HCEC 1CT (cell line): Measurements from ENCODE around the gene FAM221A.
A peak's percentile ranks its signal among the peaks of the same experiment; 100 is the strongest.
"Not testable (repeated sequence)": the region's sequence is repeated elsewhere in the genome, so short reads cannot be mapped to it uniquely, and the experiment has no call there.

ENCODE experiments used
- DNase-seq: peaks from one replicate; pipeline ENCODE4 v3.0.0-alpha.2; 2017

FAM221A gene

GRCh38 chr7:23709081-23709750, 29.2 kb downstream of the FAM221A start:
- no peak for DNase-seq

- no peak for DNase-seq
Measured at GRCh38 chr7:23710000-23710399, 30.0 kb downstream of the FAM221A start, which contains the start of gene STK31. STK31 (plus strand) TSS chr7:23710219; CDS start chr7:23710286, 67 bp downstream.

GRCh38 chr7:23712368-23713284, 32.6 kb downstream of the FAM221A start:
- peak; percentile 79 for DNase-seq

- DNase-seq, result peak; percentile 87
Measured at GRCh38 chr7:23713285-23714149, 33.5 kb downstream of the FAM221A start.

GRCh38 chr7:23714150-23714464, 34.1 kb downstream of the FAM221A start:
- DNase-seq, result no peak

GRCh38 chr7:23714579-23714978, 34.6 kb downstream of the FAM221A start:
- no peak for DNase-seq

- no peak for DNase-seq
Measured at GRCh38 chr7:23715099-23715498, 35.1 kb downstream of the FAM221A start.

GRCh38 chr7:23717788-23718187, 37.8 kb downstream of the FAM221A start:
- no peak for DNase-seq

- no peak for DNase-seq
Measured at GRCh38 chr7:23721456-23721855, 41.5 kb downstream of the FAM221A start.

- not testable (repeated sequence) for DNase-seq
Measured at GRCh38 chr7:23722587-23723216, 42.7 kb downstream of the FAM221A start.

GRCh38 chr7:23724113-23724512, 44.1 kb downstream of the FAM221A start:
- not testable (repeated sequence) for DNase-seq

GRCh38 chr7:23742051-23742450, 62.1 kb downstream of the FAM221A start:
- DNase-seq, result no peak

- DNase-seq, result no peak
Measured at GRCh38 chr7:23743226-23743625, 63.2 kb downstream of the FAM221A start.

GRCh38 chr7:23746629-23747028, 66.6 kb downstream of the FAM221A start:
- DNase-seq, result no peak

- DNase-seq, result no peak
Measured at GRCh38 chr7:23751852-23752251, 71.9 kb downstream of the FAM221A start.
